IMR-90 (cell line): ENCODE data around the gene HLA-DPA1. TPM values are rescaled to one million over a fixed set of nuclear protein-coding genes. Genes with fewer than 3 reads are reported as not detected.

Source experiments
- ATAC-seq: fragments of 200-7000 bp; cut with Tn5 transposase; 2 replicates; pipeline ENCODE4 v1.9.1; 2020; ENCODE audit warnings: low read depth, mild to moderate bottlenecking, moderate library complexity
- BruUV-seq: library from RNA; stranded (reverse); fragments of 400-500 nt; replicated peaks from 2 replicates; lab custom pipeline; 2021; lab: Mats Ljungman, UMichigan
- CTCF ChIA-PET: fragments of 300-600 bp; formaldehyde crosslinking; extraction: SDS; loops from one replicate; lab custom pipeline; 2021; ENCODE audit warnings: antibody characterized with exemption; lab: Yijun Ruan, JAX
- POLR2A ChIA-PET: fragments of 300-600 bp; sonication (Branson Sonifier 250); formaldehyde crosslinking; loops from one replicate; lab custom pipeline; 2022; ENCODE audit warnings: antibody characterized with exemption; ENCODE audit not compliant: unreplicated experiment; lab: Charles Lee
- DNase-seq: peaks from one replicate; pipeline ENCODE4 v3.0.0; 2013
- H2AFZ ChIP-seq: replicated peaks from 2 replicates; pipeline ENCODE3; 2013; ENCODE audit warnings: low read length, mild to moderate bottlenecking; ENCODE audit not compliant: poor library complexity
- H2AK5ac ChIP-seq: 2 replicates; pipeline ENCODE4 v1.6.1; 2013; ENCODE audit warnings: low read depth, low read length, inconsistent platforms
- H2AK9ac ChIP-seq: replicated peaks from 2 replicates; pipeline ENCODE3; 2013; ENCODE audit warnings: mild to moderate bottlenecking, low read depth, low read length, moderate library complexity; ENCODE audit not compliant: poor library complexity
- H2BK120ac ChIP-seq: 2 replicates; pipeline ENCODE4 v1.6.1; 2013; ENCODE audit warnings: low read depth, low read length, inconsistent platforms
- H2BK15ac ChIP-seq: 3 replicates; pipeline ENCODE4 v1.6.1; 2013; ENCODE audit warnings: low read depth, low read length, inconsistent platforms
- H2BK20ac ChIP-seq: 2 replicates; pipeline ENCODE4 v1.6.1; 2013; ENCODE audit warnings: low read depth, mild to moderate bottlenecking, inconsistent platforms, low read length, moderate library complexity
- H2BK5ac ChIP-seq: 2 replicates; pipeline ENCODE4 v1.6.1; 2013; ENCODE audit warnings: mild to moderate bottlenecking, low read depth, low read length, inconsistent platforms; ENCODE audit not compliant: poor library complexity, severe bottlenecking
- H3K14ac ChIP-seq: replicated peaks from 2 replicates; pipeline ENCODE4 v1.6.1; 2013; ENCODE audit warnings: low read depth, low read length, inconsistent platforms
- H3K18ac ChIP-seq: 2 replicates; pipeline ENCODE4 v1.6.1; 2013; ENCODE audit warnings: low read depth, low read length, control low read depth
- H3K23ac ChIP-seq: 2 replicates; pipeline ENCODE4 v1.6.1; 2013; ENCODE audit warnings: low read depth, low read length, inconsistent platforms
- H3K27ac ChIP-seq: 2 replicates; pipeline ENCODE4 v1.5.1; 2013; ENCODE audit warnings: mild to moderate bottlenecking, control low read depth, low read length; ENCODE audit not compliant: insufficient read depth
- H3K27me3 ChIP-seq: 2 replicates; pipeline ENCODE4 v1.6.1; 2013; ENCODE audit warnings: low read length; ENCODE audit not compliant: control insufficient read depth, insufficient read depth
- H3K36me3 ChIP-seq: 2 replicates; pipeline ENCODE4 v1.6.1; 2013; ENCODE audit warnings: low read length, mixed read lengths; ENCODE audit not compliant: control insufficient read depth, insufficient read depth
- H3K4ac ChIP-seq: 2 replicates; pipeline ENCODE4 v1.6.1; 2013; ENCODE audit warnings: low read depth, low read length, inconsistent platforms
- H3K4me1 ChIP-seq: 2 replicates; pipeline ENCODE4 v1.6.1; 2013; ENCODE audit warnings: low read length, mixed read lengths; ENCODE audit not compliant: control insufficient read depth, insufficient read depth
- H3K4me2 ChIP-seq: 2 replicates; pipeline ENCODE4 v1.6.1; 2013; ENCODE audit warnings: low read depth, mild to moderate bottlenecking, control low read depth, low read length, moderate library complexity
- H3K4me3 ChIP-seq: 2 replicates; pipeline ENCODE4 v1.5.1; 2013; ENCODE audit warnings: low read depth, mild to moderate bottlenecking, control low read depth, low read length, moderate library complexity; ENCODE audit not compliant: insufficient read depth
- H3K56ac ChIP-seq: 2 replicates; pipeline ENCODE4 v1.6.1; 2013; ENCODE audit warnings: low read length, inconsistent platforms; ENCODE audit not compliant: insufficient read depth; ENCODE audit errors: extremely low read depth
- H3K79me1 ChIP-seq, 2 experiments: 2 replicates each; pipeline ENCODE4 v1.6.1; 2013; ENCODE audit warnings: low read length in 2 of 2, inconsistent platforms in 1 of 2, low read depth in 1 of 2
- H3K9ac ChIP-seq: 2 replicates; pipeline ENCODE4 v1.6.1; 2013; ENCODE audit warnings: low read depth, low read length, control low read depth
- H3K9me1 ChIP-seq: 2 replicates; pipeline ENCODE4 v1.6.1; 2013; ENCODE audit warnings: low read length, inconsistent platforms; ENCODE audit not compliant: insufficient read depth
- H3K9me3 ChIP-seq: 2 replicates; pipeline ENCODE4 v1.6.1; 2013; ENCODE audit warnings: low read length; ENCODE audit not compliant: control insufficient read depth, insufficient read depth
- H4K20me1 ChIP-seq: 2 replicates; pipeline ENCODE4 v1.6.1; 2013; ENCODE audit warnings: low read length, inconsistent platforms; ENCODE audit not compliant: insufficient read depth
- H4K5ac ChIP-seq: 2 replicates; pipeline ENCODE4 v1.6.1; 2013; ENCODE audit warnings: mild to moderate bottlenecking, low read depth, low read length, control low read depth
- H4K8ac ChIP-seq, 2 experiments: 2 replicates each; pipeline ENCODE4 v1.6.1; 2013; ENCODE audit warnings: low read depth in 2 of 2, low read length in 2 of 2, control low read depth in 1 of 2, inconsistent platforms in 1 of 2
- H4K91ac ChIP-seq: 2 replicates; pipeline ENCODE4 v1.6.1; 2013; ENCODE audit warnings: low read depth, low read length, inconsistent platforms; ENCODE audit not compliant: insufficient read depth
- BHLHE40 ChIP-seq: fragments of 150-350 bp; IDR thresholded peaks from 2 replicates; pipeline ENCODE4 v1.6.1; 2016; ENCODE audit warnings: mild to moderate bottlenecking, low read depth, low read length
- MAFK ChIP-seq: IDR thresholded peaks from 2 replicates; pipeline ENCODE4 v1.6.1; 2012; ENCODE audit warnings: low read depth, low read length, improper control_type of control experiment
- MAZ ChIP-seq: IDR thresholded peaks from 2 replicates; pipeline ENCODE4 v1.6.1; 2012; ENCODE audit warnings: low read depth, mild to moderate bottlenecking, low read length, improper control_type of control experiment, moderate library complexity, borderline replicate concordance
- RCOR1 ChIP-seq: IDR thresholded peaks from 2 replicates; pipeline ENCODE4 v1.6.1; 2012; ENCODE audit warnings: mild to moderate bottlenecking, low read length, improper control_type of control experiment; ENCODE audit not compliant: insufficient replicate concordance
- SMC3 ChIP-seq: fragments of 150-350 bp; IDR thresholded peaks from 2 replicates; pipeline ENCODE4 v1.6.1; 2016; ENCODE audit warnings: low read depth, mild to moderate bottlenecking, antibody characterized with exemption, low read length, moderate library complexity
- WGBS, 2 experiments: methylation state at CpG; one replicate each; pipeline versions ENCODE4 v1.1.5 to v1.1.7; 2013; ENCODE audit warnings: missing lambda C conversion rate in 2 of 2; ENCODE audit not compliant: insufficient read length in 1 of 2; ENCODE audit errors: extremely low coverage in 2 of 2; 5-methylcytosine and 5-hydroxymethylcytosine counted together
- dilution Hi-C: fragments of 300-500 bp; cut with HindIII; formaldehyde crosslinking; loops from one replicate; pipeline ENCODE4 v1.14.3; 2018; ENCODE audit warnings: low sequenced_read_pairs; ENCODE audit not compliant: unreplicated experiment
- in situ Hi-C: fragments of 300-500 bp; cut with MboI; formaldehyde crosslinking; loops from 3 replicates; pipeline ENCODE4 v1.14.3; 2019; ENCODE audit warnings: low sequenced_read_pairs, inconsistent platforms, mixed read lengths
- intact Hi-C: fragments of 100-400 bp; cut with micrococcal nuclease; formaldehyde crosslinking; loops from 2 replicates; pipeline ENCODE4 v1.10.0; 2022
- polyA plus RNA-seq, 3 experiments: library from polyadenylated mRNA; depleted of rRNA; stranded (reverse); fragments of >200 nt; gene quantifications; 2 replicates each; pipeline ENCODE4 v1.2.3, GENCODE V29; 2012; ENCODE audit warnings: low replicate concordance in 1 of 3
- total RNA-seq: library from RNA; depleted of rRNA; stranded (reverse); fragments of >200 nt; gene quantifications from 2 replicates; pipeline ENCODE4 v1.2.3, GENCODE V29; 2012
- TF ChIP-seq, protein P1 (sequence below): conservative IDR thresholded peaks from 2 replicates; pipeline ENCODE4 v1.5.1; 2012; ENCODE audit warnings: mild to moderate bottlenecking, low read depth, low read length, improper control_type of control experiment
- TF ChIP-seq, protein P2 (sequence below): fragments of 150-350 bp; IDR thresholded peaks from 2 replicates; pipeline ENCODE4 v1.6.1; 2016; ENCODE audit warnings: low read depth, mild to moderate bottlenecking, low read length, moderate library complexity, borderline replicate concordance

Gene HLA-DPA1
- total and polyA plus RNA-seq, 2 of the 4 experiments (the other 2 are of a cell fraction), result not detected

DNA sequence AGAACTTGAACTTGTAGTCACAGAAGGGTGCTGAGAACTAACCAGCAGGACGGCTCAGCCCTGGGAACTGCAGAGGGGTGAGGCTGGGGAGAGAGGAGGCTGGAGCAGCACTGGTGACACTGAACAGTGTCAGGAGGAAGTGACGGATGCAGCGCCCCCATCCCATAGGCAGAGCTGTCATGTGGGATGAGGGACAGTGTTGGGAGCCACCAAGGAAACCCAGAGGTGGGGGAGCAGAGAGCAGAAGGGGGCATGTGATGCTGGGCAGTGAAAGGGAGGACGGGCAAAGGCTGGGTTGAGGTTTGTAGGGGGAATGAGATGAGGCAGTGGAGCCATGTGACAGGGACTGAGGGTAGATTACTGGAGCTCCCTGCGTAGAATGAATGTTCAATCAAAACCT, 4.5 kb upstream of the HLA-DPA1 start:
- H3K9me1 ChIP-seq, result no peaks in the 10 kb centered on the region; the same call in 1 of the 2 replicates
- H2AK9ac ChIP-seq, result no peak overlapping the region
- no peak overlapping the region for H3K56ac ChIP-seq
- no peak for DNase-seq
- no peak for ATAC-seq
- intact Hi-C loops (no loop called here), in situ Hi-C loops (no loop called here), dilution Hi-C loops (no loop called here)
- no peak overlapping the region for H4K91ac ChIP-seq
- no TSS peak for BruUV-seq
- H3K36me3 ChIP-seq, result no peaks in the 10 kb centered on the region
- H4K20me1 ChIP-seq, result no peaks in the 10 kb centered on the region
- no peak overlapping the region for H3K27ac ChIP-seq
- POLR2A ChIA-PET, result no interaction called here
- no peak overlapping the region for H4K5ac ChIP-seq
- H2AK5ac ChIP-seq, result no peak overlapping the region
- CTCF ChIA-PET, result no interaction called here
- H3K4me3 ChIP-seq, result no peak overlapping the region
- H3K27me3 ChIP-seq, result peaks cover 21% of the 10 kb centered on the region
- H3K4ac ChIP-seq, result no peak overlapping the region
- H3K18ac ChIP-seq, result no peak overlapping the region
- no peak overlapping the region for H3K23ac ChIP-seq
- H3K14ac ChIP-seq, result no peak overlapping the region
- H3K9ac ChIP-seq, result no peak overlapping the region
- TF ChIP-seq, protein P1, sequence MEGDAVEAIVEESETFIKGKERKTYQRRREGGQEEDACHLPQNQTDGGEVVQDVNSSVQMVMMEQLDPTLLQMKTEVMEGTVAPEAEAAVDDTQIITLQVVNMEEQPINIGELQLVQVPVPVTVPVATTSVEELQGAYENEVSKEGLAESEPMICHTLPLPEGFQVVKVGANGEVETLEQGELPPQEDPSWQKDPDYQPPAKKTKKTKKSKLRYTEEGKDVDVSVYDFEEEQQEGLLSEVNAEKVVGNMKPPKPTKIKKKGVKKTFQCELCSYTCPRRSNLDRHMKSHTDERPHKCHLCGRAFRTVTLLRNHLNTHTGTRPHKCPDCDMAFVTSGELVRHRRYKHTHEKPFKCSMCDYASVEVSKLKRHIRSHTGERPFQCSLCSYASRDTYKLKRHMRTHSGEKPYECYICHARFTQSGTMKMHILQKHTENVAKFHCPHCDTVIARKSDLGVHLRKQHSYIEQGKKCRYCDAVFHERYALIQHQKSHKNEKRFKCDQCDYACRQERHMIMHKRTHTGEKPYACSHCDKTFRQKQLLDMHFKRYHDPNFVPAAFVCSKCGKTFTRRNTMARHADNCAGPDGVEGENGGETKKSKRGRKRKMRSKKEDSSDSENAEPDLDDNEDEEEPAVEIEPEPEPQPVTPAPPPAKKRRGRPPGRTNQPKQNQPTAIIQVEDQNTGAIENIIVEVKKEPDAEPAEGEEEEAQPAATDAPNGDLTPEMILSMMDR, result no peak
- TF ChIP-seq BHLHE40 (no peak), MAZ (no peak), RCOR1 (no peak), SMC3 (no peak), MAFK (no peak)
- TF ChIP-seq, protein P2, sequence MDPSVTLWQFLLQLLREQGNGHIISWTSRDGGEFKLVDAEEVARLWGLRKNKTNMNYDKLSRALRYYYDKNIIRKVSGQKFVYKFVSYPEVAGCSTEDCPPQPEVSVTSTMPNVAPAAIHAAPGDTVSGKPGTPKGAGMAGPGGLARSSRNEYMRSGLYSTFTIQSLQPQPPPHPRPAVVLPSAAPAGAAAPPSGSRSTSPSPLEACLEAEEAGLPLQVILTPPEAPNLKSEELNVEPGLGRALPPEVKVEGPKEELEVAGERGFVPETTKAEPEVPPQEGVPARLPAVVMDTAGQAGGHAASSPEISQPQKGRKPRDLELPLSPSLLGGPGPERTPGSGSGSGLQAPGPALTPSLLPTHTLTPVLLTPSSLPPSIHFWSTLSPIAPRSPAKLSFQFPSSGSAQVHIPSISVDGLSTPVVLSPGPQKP, result no peak
- H2BK120ac ChIP-seq, result no peak overlapping the region
- no peak overlapping the region for H2BK5ac ChIP-seq
- no CpG with 5 or more reads among the region's 5 CpGs for WGBS, 2 experiments
- H2AFZ ChIP-seq, result no peak overlapping the region
- H4K8ac ChIP-seq, result no peak overlapping the region
- no peak overlapping the region for H2BK15ac ChIP-seq
- no peak overlapping the region for H2BK20ac ChIP-seq
- no peaks in the 10 kb centered on the region for H3K79me1 ChIP-seq
- H3K9me3 ChIP-seq, result no peaks in the 10 kb centered on the region
- H3K4me2 ChIP-seq, result no peak overlapping the region
- no peaks in the 10 kb centered on the region; the same call in 1 of the 2 replicates for H3K4me1 ChIP-seq
